Esophagus squamous epithelium (tissue), 4 donors: ENCODE data around the gene CHCHD3.

Experiments used
- CTCF ChIP-seq, 6 experiments: fragments of 450-650 bp in 4 of 6; fragments of 200-600 bp in 2 of 6; sonication (generic) in 2 of 6; IDR thresholded peaks; one replicate each; pipeline ENCODE4 v1.5.1; 2016 to 2019; ENCODE audit warnings: antibody characterized with exemption in 6 of 6, mild to moderate bottlenecking in 4 of 6, moderate library complexity in 4 of 6
- POLR2A ChIP-seq, 4 donors: fragments of 450-650 bp; IDR thresholded peaks; one replicate each; pipeline ENCODE4 v1.6.1; 2017; ENCODE audit warnings: antibody characterized with exemption in 4 of 4, mild to moderate bottlenecking in 4 of 4, moderate library complexity in 3 of 4

GRCh38 chr7:132907380-132907940 is 174.4 kb downstream of the CHCHD3 start:
- TF ChIP-seq CTCF (IDR thresholded peaks at IDR 0.05) (no peak), POLR2A (IDR thresholded peaks at IDR 0.05) (no peak)
